Measurements from ENCODE around the gene TNFAIP3.
"Not testable (repeated sequence)": the region's sequence is repeated elsewhere in the genome, so short reads cannot be mapped to it uniquely, and the experiment has no call there.

Gene TNFAIP3

GRCh38 chr6:137878486-137879285 lies 11.6 kb downstream of the TNFAIP3 start:
- DNase-seq (ENCODE audit: low spot score) = no peak

GRCh38 chr6:137879299-137879698 lies 12.2 kb downstream of the TNFAIP3 start:
- DNase-seq (ENCODE audit: low spot score) = no peak

DNA sequence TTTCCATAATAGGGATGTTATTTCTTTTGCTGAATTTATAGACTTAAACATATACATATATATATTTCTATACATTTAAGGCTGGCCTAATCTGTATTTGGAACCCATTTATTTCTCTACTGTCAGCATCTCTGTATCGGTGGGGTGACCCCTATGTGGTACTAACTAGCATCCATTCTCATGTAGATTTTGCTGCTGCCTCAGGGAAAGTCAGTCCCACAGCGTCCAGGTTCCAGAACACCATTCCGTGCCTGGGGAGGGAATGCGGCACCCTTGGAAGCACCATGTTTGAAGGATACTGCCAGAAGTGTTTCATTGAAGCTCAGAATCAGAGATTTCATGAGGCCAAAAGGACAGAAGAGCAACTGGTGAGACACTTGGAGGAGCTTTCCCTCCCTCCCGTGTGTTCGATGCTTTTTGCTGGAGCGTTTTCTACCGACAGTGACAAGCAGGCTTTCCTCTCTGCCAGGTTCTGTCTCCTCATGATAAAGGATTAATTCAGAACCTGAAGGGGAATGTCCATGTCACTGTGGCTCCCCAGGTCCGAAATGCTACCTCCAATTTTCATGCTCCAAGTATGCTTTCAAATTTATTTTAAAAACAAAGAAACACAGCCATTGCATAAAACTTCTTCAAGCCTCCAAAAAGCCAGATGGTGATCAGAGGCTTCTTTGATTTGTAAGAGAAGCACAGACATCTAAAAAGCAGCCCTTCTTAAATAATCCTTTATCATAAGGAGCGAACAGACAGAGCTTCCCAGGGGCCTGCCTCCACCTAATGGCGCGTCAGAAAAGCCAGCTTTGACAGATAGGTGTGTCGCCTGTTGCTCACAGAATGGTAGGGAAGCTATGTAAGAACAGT lies 13.1 kb downstream of the TNFAIP3 start:
- no peak for DNase-seq (ENCODE audit: low spot score)

DNA sequence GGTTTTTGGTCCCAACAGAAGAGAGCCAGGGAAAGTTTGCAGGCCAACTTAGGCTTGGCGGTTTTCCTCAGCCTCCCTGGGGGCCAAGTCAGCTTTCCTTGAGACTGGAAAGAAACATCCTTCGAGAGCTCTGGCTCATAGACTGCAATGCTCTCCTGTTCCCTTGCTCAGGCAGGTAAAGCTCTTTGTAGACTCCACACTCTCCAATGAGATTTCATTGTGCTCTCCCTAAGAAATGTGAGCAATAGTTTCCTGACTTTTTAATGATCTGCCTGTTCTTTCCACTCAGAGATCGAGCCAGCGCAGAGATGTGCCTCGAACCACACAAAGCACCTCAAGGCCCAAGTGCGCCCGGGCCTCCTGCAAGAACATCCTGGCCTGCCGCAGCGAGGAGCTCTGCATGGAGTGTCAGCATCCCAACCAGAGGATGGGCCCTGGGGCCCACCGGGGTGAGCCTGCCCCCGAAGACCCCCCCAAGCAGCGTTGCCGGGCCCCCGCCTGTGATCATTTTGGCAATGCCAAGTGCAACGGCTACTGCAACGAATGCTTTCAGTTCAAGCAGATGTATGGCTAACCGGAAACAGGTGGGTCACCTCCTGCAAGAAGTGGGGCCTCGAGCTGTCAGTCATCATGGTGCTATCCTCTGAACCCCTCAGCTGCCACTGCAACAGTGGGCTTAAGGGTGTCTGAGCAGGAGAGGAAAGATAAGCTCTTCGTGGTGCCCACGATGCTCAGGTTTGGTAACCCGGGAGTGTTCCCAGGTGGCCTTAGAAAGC lies 13.9 kb downstream of the TNFAIP3 start:
- no peak for DNase-seq (ENCODE audit: low spot score)

DNA sequence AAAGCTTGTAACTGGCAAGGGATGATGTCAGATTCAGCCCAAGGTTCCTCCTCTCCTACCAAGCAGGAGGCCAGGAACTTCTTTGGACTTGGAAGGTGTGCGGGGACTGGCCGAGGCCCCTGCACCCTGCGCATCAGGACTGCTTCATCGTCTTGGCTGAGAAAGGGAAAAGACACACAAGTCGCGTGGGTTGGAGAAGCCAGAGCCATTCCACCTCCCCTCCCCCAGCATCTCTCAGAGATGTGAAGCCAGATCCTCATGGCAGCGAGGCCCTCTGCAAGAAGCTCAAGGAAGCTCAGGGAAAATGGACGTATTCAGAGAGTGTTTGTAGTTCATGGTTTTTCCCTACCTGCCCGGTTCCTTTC lies 14.4 kb downstream of the TNFAIP3 start:
- DNase-seq (ENCODE audit: low spot score) = no peak

- DNase-seq (ENCODE audit: low spot score) = no peak
Observed at GRCh38 chr6:137882225-137882961, 15.3 kb downstream of the TNFAIP3 start.

GRCh38 chr6:137883400-137884148 lies 16.5 kb downstream of the TNFAIP3 start:
- DNase-seq (ENCODE audit: low spot score) = no peak

DNA sequence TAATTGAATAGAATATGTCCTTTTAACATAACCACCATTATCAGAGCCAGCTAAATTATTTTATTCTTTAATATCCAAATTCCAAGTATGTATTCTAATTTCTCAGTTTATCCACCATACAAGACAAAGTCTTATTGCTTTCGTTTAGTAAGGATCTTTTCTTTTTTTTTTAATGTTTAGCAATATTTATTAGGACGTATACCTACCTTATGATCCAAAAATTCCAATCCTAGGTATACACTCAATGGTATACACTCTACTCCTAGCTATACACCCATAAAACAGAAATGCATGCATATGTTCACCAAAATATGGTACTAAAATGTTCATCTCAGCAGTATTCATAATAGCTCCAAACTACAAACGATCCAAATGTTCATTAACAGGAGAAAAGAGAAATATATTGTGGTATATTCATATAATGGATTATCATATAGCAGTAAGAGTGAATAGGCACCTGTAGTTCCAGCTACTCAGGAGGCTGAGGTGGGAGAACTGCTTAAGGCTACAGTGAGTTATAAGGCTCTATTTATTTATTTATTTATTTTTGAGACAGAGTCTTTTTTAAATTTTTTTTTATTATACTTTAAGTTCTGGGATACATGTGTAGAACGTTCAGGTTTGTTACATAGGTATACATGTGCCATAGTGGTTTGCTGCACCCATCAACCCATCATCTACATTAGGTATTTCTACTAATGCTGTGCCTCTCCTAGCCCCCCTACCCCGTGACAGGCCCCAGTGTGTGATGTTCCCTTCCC lies 17.3 kb downstream of the TNFAIP3 start:
- no peak for DNase-seq (ENCODE audit: low spot score)

DNA sequence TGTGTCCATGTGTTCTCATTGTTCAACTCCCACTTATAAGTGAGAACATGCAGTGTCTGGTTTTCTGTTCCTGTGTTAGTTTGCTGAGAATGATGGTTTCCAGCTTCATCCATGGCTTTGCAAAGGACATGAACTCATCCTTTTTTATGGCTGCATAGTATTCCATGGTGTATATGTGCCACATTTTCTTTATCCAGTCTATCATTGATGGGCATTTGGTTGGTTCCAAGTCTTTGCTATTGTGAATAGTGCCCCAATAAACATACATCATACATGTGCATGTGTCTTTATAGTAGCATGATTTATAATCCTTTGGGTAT lies 17.8 kb downstream of the TNFAIP3 start:
- DNase-seq (ENCODE audit: low spot score) = not testable (repeated sequence)

- not testable (repeated sequence) for DNase-seq (ENCODE audit: low spot score)
Observed at GRCh38 chr6:137886226-137886625, 19.2 kb downstream of the TNFAIP3 start.

- DNase-seq (ENCODE audit: low spot score) = no peak
Observed at GRCh38 chr6:137890983-137891537, 24.0 kb downstream of the TNFAIP3 start.

DNA sequence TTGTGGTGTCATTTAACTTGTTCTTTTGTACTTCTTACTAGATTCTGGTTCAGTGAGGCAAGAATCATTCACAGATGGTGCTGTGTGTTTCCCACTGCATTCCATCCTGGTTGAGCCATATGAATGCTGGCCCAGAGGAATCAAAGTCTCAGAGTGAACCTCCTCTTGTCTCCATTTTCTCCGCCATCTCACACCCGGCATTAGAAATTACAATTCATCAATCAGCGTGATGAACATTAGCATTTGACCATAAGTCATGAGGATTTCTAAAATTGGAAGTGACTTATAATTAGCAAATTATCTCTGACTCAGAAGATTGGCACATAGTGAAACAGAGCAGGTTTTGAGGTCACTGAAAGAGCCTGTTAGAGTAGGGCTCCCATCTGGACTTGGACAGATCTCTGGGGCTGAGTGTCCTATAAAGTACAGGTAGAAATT lies 25.2 kb downstream of the TNFAIP3 start:
- DNase-seq (ENCODE audit: low spot score) = no peak

DNA sequence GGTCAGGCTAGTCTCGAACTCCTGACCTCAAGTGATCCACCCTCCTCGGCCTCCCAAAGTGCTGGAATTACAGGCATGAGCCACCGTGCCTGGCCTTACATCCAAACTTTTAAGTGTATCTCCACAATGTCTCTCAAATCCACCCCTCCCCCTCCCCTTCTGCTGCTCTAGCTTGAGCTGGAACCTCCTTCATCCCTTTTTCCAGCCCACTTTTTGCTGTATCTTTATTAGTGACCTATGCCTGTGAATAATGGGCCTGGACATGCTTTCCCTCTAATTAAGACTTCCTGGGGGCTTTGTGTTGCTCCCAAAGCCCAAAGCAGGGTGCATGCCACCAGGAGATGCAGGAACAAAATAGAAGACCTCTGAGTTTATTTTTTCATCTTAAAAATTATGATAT lies 26.1 kb downstream of the TNFAIP3 start:
- no peak for DNase-seq (ENCODE audit: low spot score)

- DNase-seq (ENCODE audit: low spot score) = no peak
Observed at GRCh38 chr6:137893726-137894125, 26.7 kb downstream of the TNFAIP3 start.

GRCh38 chr6:137894378-137894777 lies 27.3 kb downstream of the TNFAIP3 start:
- not testable (repeated sequence) for DNase-seq (ENCODE audit: low spot score)

- DNase-seq (ENCODE audit: low spot score) = no peak
Observed at GRCh38 chr6:137894779-137895385, 27.8 kb downstream of the TNFAIP3 start.

DNA sequence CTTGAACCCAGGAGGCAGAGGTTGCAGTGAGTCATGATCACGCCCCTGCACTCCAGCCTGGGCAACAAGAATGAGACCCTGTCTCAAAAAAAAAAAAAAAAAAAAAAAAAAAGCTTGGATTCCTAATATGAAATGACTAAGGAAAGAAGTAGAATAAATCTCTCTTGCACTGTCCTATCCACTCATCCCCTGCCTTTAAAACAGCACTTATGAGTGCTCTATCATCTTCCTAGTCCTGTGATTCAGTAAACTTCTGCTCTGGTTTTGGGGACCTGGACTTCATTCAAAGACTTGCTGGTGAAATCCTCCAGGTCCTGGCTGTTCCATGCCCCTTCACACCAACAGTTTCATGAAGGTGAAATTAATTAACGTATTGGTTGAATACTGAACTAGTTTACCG lies 29.6 kb downstream of the TNFAIP3 start:
- DNase-seq (ENCODE audit: low spot score) = no peak

DNA sequence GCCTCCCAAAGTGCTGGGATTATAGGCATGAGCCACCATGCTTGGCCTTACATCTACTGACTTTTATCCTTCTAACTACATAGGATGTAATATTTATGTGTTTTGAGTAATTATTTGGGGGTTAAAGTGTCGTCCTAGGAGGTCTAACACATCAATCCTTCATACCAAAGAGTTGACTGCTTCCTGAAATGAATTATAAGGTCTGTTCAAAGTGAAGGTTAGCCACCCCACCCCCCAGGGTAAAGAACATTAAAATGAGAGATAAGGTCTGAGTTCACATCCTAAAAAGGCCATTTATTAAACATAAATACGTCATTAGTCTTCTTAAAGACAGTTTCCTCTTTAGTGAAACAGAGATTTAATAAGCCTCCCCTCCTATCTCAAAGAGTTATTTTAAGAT lies 33.8 kb downstream of the TNFAIP3 start:
- DNase-seq (ENCODE audit: low spot score) = no peak

- DNase-seq (ENCODE audit: low spot score) = no peak
Observed at GRCh38 chr6:137901454-137901853, 34.4 kb downstream of the TNFAIP3 start.

- no peak for DNase-seq (ENCODE audit: low spot score)
Observed at GRCh38 chr6:137902699-137903098, 35.6 kb downstream of the TNFAIP3 start.
